ENCODE data around the gene OR8A1. TPM values are rescaled to one million over a fixed set of nuclear protein-coding genes. Genes with fewer than 3 reads are reported as not detected.

The OR8A1 gene
- total and polyA plus RNA-seq, 5 donors: not detected

GRCh38 chr11:124551987-124552386 is 17.8 kb upstream of the OR8A1 start:
- H3K4me3 ChIP-seq (ENCODE audit: low read length): no peak overlapping the region
- no peak for ATAC-seq
- H3K27me3 ChIP-seq (ENCODE audit: control insufficient read depth, insufficient read depth): no peaks in the 10 kb centered on the region
- 82% methylated on average over 4 of the region's 4 CpGs for WGBS
- H3K9me3 ChIP-seq (ENCODE audit: control insufficient read depth, low read length): no peaks in the 10 kb centered on the region
- intact Hi-C loops (cut with DNase I): no loop called here
- DNase-seq: no peak
- H3K27ac ChIP-seq (ENCODE audit: low read length): no peak overlapping the region
- no peaks in the 10 kb centered on the region for H3K4me1 ChIP-seq (ENCODE audit: control insufficient read depth, insufficient read depth, low read length)

- DNase-seq: no peak
- no peaks in the 10 kb centered on the region for H3K4me1 ChIP-seq (ENCODE audit: control insufficient read depth, insufficient read depth, low read length)
- no peak for ATAC-seq
- H3K4me3 ChIP-seq (ENCODE audit: low read length): no peak overlapping the region
- intact Hi-C loops (cut with DNase I): no loop called here
- WGBS: 70% methylated on average over 2 of the region's 2 CpGs
- no peak overlapping the region for H3K27ac ChIP-seq (ENCODE audit: low read length)
- H3K27me3 ChIP-seq (ENCODE audit: control insufficient read depth, insufficient read depth): no peaks in the 10 kb centered on the region
- H3K9me3 ChIP-seq (ENCODE audit: control insufficient read depth, low read length): no peaks in the 10 kb centered on the region
Measured at GRCh38 chr11:124556828-124557227, 13.0 kb upstream of the OR8A1 start.

DNA sequence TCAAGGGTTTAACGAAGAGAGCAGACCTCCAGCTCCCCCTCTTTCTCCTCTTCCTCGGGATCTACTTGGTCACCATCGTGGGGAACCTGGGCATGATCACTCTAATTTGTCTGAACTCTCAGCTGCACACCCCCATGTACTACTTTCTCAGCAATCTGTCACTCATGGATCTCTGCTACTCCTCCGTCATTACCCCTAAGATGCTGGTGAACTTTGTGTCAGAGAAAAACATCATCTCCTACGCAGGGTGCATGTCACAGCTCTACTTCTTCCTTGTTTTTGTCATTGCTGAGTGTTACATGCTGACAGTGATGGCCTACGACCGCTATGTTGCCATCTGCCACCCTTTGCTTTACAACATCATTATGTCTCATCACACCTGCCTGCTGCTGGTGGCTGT is 363 bp downstream of the OR8A1 start:
- ATAC-seq: no peak
- Histone ChIP-seq H3K9me3 (ENCODE audit: control insufficient read depth, low read length) (no peaks in the 10 kb centered on the region), H3K27me3 (ENCODE audit: control insufficient read depth, insufficient read depth) (no peaks in the 10 kb centered on the region), H3K27ac (ENCODE audit: low read length) (no peak overlapping the region), H3K4me1 (ENCODE audit: control insufficient read depth, insufficient read depth, low read length) (no peaks in the 10 kb centered on the region), H3K4me3 (ENCODE audit: low read length) (no peak overlapping the region)
- DNase-seq: no peak
- intact Hi-C loops (cut with DNase I): no loop called here
- 90% methylated on average over 7 of the region's 7 CpGs for WGBS

- H3K4me3 ChIP-seq (ENCODE audit: low read length): no peak overlapping the region
- H3K27ac ChIP-seq (ENCODE audit: low read length): no peak overlapping the region
- DNase-seq (no peak), ATAC-seq (peak; percentile 59 to 72)
- no peaks in the 10 kb centered on the region for H3K27me3 ChIP-seq (ENCODE audit: control insufficient read depth, insufficient read depth)
- intact Hi-C loops (cut with DNase I): no loop called here
- no peaks in the 10 kb centered on the region for H3K4me1 ChIP-seq (ENCODE audit: control insufficient read depth, insufficient read depth, low read length)
- 45% methylated on average over 6 of the region's 6 CpGs for WGBS
- no peaks in the 10 kb centered on the region for H3K9me3 ChIP-seq (ENCODE audit: control insufficient read depth, low read length)
Measured at GRCh38 chr11:124577716-124578427, 8.1 kb downstream of the OR8A1 start.

- 51% methylated on average over 4 of the region's 4 CpGs for WGBS
- DNase-seq (no peak), ATAC-seq (peak; percentile 7 to 71)
- no peaks in the 10 kb centered on the region for H3K9me3 ChIP-seq (ENCODE audit: control insufficient read depth, low read length)
- no peaks in the 10 kb centered on the region for H3K4me1 ChIP-seq (ENCODE audit: control insufficient read depth, insufficient read depth, low read length)
- H3K4me3 ChIP-seq (ENCODE audit: low read length): no peak overlapping the region
- no peaks in the 10 kb centered on the region for H3K27me3 ChIP-seq (ENCODE audit: control insufficient read depth, insufficient read depth)
- H3K27ac ChIP-seq (ENCODE audit: low read length): no peak overlapping the region
- intact Hi-C loops (cut with DNase I): no loop called here
Measured at GRCh38 chr11:124578761-124579160, 9.0 kb downstream of the OR8A1 start.

DNA sequence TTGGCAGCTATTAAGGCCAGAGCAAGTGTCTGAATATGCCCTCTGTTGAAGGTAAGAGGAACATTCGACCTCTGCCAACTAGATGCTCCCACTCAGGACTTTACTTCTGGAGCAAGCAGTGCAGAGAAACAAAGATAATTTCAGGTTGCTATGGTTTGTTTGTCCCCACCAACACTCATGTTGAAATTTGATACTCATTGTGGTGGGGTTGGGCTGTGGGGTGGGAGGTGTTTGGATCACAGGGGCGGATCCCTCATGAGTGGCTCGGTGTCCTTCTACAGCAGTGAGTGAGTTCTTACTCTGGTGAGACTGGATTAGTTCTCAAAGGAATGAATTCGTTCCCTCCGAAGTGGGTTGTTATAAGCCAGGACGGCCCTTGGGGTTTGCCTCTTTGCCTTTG is 12.0 kb downstream of the OR8A1 start:
- Histone ChIP-seq H3K4me1 (ENCODE audit: control insufficient read depth, insufficient read depth, low read length) (no peaks in the 10 kb centered on the region), H3K27ac (ENCODE audit: low read length) (no peak overlapping the region), H3K4me3 (ENCODE audit: low read length) (no peak overlapping the region), H3K9me3 (ENCODE audit: control insufficient read depth, low read length) (no peaks in the 10 kb centered on the region), H3K27me3 (ENCODE audit: control insufficient read depth, insufficient read depth) (no peaks in the 10 kb centered on the region)
- ATAC-seq (peak; percentile 59 to 83), DNase-seq (peak in 1 of 3 donors; percentile 25)
- intact Hi-C loops (cut with DNase I): loop anchor here in 1 of 4 donors (5.0 kb wide), 1 partner anchor 170 kb away; no protein-coding TSS in a partner anchor
- WGBS: 75% methylated on average over 6 of the region's 6 CpGs

DNA sequence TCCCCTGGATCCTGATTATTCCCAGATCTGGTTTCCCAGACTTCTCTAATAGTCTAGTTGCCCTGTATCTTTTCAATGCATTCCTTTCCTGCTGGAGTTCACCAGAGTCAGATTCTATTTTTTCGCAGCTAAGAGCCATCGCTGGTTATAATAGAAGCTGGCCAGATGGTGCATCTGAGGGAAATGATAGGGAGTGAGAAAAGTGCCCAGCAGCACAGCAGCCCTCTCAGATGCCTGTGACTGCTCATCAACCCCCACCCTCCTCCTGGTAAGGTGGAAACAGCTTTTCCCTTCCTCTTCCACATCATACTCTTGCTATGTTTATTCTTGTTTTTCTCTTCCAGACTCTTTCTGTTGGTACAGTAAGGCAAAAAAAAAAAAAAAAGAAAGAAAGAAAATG is 12.8 kb downstream of the OR8A1 start:
- intact Hi-C loops (cut with DNase I): loop anchor here in 1 of 4 donors (5.0 kb wide), 1 partner anchor 170 kb away; no protein-coding TSS in a partner anchor
- no peak for DNase-seq

DNA sequence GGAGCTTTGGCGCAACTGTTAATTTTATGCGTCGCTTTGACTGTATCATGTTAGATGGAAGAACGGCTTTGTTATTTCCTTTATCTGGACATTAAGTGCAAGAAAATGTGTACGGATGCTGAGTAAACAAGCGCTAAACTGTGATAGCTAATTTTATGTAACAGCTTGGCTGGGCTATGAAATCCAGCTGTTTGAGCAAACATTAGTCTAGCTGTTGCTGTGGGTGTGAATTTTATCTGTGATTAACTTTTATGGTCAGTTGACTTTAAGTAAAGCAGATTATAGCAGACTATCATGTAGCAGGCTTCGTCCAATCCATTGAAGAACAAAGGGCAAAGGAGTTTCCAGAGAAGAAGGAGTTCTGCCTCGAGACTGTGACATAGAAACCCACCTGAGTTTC is 14.0 kb downstream of the OR8A1 start:
- DNase-seq: no peak
- 59% methylated on average over 8 of the region's 8 CpGs for WGBS
- Histone ChIP-seq H3K27me3 (ENCODE audit: control insufficient read depth, insufficient read depth) (no peaks in the 10 kb centered on the region), H3K4me1 (ENCODE audit: control insufficient read depth, insufficient read depth, low read length) (no peaks in the 10 kb centered on the region), H3K27ac (ENCODE audit: low read length) (no peak overlapping the region), H3K9me3 (ENCODE audit: control insufficient read depth, low read length) (no peaks in the 10 kb centered on the region), H3K4me3 (ENCODE audit: low read length) (no peak overlapping the region)
- no peak for ATAC-seq
- intact Hi-C loops (cut with DNase I): loop anchor here in 1 of 4 donors (5.0 kb wide), 1 partner anchor 171 kb away; no protein-coding TSS in a partner anchor

More for the DNA sequence above, 12.8 kb downstream of the OR8A1 start:
- no peaks in the 10 kb centered on the region for H3K9me3 ChIP-seq (ENCODE audit: control insufficient read depth, low read length)
- 65% methylated on average over 2 of the region's 2 CpGs for whole genome bisulfite sequencing
- no peaks in the 10 kb centered on the region for H3K4me1 ChIP-seq (ENCODE audit: control insufficient read depth, insufficient read depth, low read length)
- no peak overlapping the region for H3K4me3 ChIP-seq (ENCODE audit: low read length)
- H3K27ac ChIP-seq (ENCODE audit: low read length): no peak overlapping the region
- no peaks in the 10 kb centered on the region for H3K27me3 ChIP-seq (ENCODE audit: control insufficient read depth, insufficient read depth)
- ATAC-seq: peak in 1 of 2 donors; percentile 59

DNA sequence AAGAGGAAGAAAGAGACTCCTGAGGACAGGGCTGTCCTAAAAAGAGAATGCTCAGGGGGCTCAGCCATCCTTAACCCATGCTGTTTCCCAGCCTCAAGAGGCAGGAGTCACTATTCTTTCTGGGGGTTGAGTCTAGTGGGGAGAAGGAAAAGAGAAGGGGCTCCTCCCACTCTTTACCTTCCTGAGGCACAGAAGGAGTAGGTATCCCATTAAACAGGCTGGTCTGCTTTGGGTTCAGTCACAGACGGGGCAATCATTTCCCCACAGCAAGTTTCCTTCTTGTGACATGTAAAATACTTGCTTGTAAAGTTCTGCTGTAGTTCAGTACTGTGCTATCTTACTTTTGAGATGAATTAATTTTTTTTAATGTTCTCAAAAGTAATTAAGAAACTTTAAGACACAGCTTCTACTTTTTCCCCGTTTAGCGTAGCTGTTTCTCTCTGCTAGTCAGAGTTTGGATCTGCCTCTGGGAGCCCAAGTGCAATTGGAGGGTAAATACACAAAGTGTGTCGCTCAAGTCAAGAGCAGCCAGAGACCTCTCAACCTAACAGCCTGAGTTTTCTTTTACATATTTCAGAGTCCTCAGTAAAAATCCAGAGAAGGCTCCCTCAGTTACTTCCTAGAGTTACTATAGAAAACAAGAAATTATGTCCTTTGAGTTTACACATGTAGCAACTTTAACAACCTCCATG is 15.0 kb downstream of the OR8A1 start:
- no peak for DNase-seq
- 71% methylated on average over 4 of the region's 4 CpGs for WGBS
- intact Hi-C loops (cut with DNase I): loop anchor here in 3 of 4 donors (5.0 kb wide), 2 partner anchors 168 to 173 kb away; no protein-coding TSS in a partner anchor
- Histone ChIP-seq H3K4me1 (ENCODE audit: control insufficient read depth, insufficient read depth, low read length) (no peaks in the 10 kb centered on the region), H3K27ac (ENCODE audit: low read length) (no peak overlapping the region), H3K27me3 (ENCODE audit: control insufficient read depth, insufficient read depth) (no peaks in the 10 kb centered on the region), H3K9me3 (ENCODE audit: control insufficient read depth, low read length) (no peaks in the 10 kb centered on the region), H3K4me3 (ENCODE audit: low read length) (no peak overlapping the region)
- no peak for ATAC-seq

- ATAC-seq (peak in 1 of 2 donors; percentile 58), DNase-seq (peak; percentile 68 to 89 (median 72))
- Histone ChIP-seq H3K4me1 (ENCODE audit: control insufficient read depth, insufficient read depth, low read length) (no peaks in the 10 kb centered on the region), H3K27ac (ENCODE audit: low read length) (no peak overlapping the region), H3K4me3 (ENCODE audit: low read length) (no peak overlapping the region), H3K27me3 (ENCODE audit: control insufficient read depth, insufficient read depth) (no peaks in the 10 kb centered on the region), H3K9me3 (ENCODE audit: control insufficient read depth, low read length) (no peaks in the 10 kb centered on the region)
- WGBS: 37% methylated on average over 3 of the region's 3 CpGs
- intact Hi-C loops (cut with DNase I): loop anchor here in 2 of 4 donors (5.0 kb wide), 1 partner anchor 169 kb away; no protein-coding TSS in a partner anchor
Measured at GRCh38 chr11:124586238-124586860, 16.6 kb downstream of the OR8A1 start.

GRCh38 chr11:124591430-124591829 is 21.6 kb downstream of the OR8A1 start:
- no peaks in the 10 kb centered on the region for H3K4me1 ChIP-seq (ENCODE audit: control insufficient read depth, insufficient read depth, low read length)
- no peak for ATAC-seq
- no peak overlapping the region for H3K4me3 ChIP-seq (ENCODE audit: low read length)
- intact Hi-C loops (cut with DNase I): no loop called here
- no peaks in the 10 kb centered on the region for H3K9me3 ChIP-seq (ENCODE audit: control insufficient read depth, low read length)
- H3K27ac ChIP-seq (ENCODE audit: low read length): no peak overlapping the region
- H3K27me3 ChIP-seq (ENCODE audit: control insufficient read depth, insufficient read depth): no peaks in the 10 kb centered on the region
- DNase-seq: no peak
- 78% methylated on average over 2 of the region's 2 CpGs for WGBS

All from right cardiac atrium (tissue), 5 donors.